Effector memory CD4-positive, alpha-beta T cell (primary cell): Measurements from ENCODE around the gene CPEB4.

ENCODE experiments used
- DNase-seq, 3 donors: peaks; one replicate each; pipeline ENCODE4 v3.0.0-alpha.2; 2020
- H3K27ac ChIP-seq: 2 replicates; pipeline ENCODE4 v1.7.0; 2013; ENCODE audit warnings: mild to moderate bottlenecking, low read length, moderate library complexity; ENCODE audit not compliant: insufficient read depth, poor library complexity, severe bottlenecking
- H3K27me3 ChIP-seq: replicated peaks from 2 replicates; pipeline ENCODE4 v1.7.0; 2013; ENCODE audit warnings: mild to moderate bottlenecking, low read length; ENCODE audit not compliant: insufficient read depth, control insufficient read depth, poor library complexity, severe bottlenecking
- H3K36me3 ChIP-seq: 2 replicates; pipeline ENCODE4 v1.7.0; 2013; ENCODE audit warnings: mild to moderate bottlenecking, low read length, moderate library complexity; ENCODE audit not compliant: control insufficient read depth, insufficient read depth
- H3K4me1 ChIP-seq: 2 replicates; pipeline ENCODE4 v1.7.0; 2013; ENCODE audit warnings: low read length, mild to moderate bottlenecking; ENCODE audit not compliant: control insufficient read depth, insufficient read depth, poor library complexity, severe bottlenecking
- H3K4me3 ChIP-seq: 2 replicates; pipeline ENCODE4 v1.7.0; 2013; ENCODE audit warnings: low read length, low read depth, mild to moderate bottlenecking; ENCODE audit not compliant: insufficient read depth, poor library complexity, severe bottlenecking
- H3K9me3 ChIP-seq: 2 replicates; pipeline ENCODE4 v1.7.0; 2013; ENCODE audit warnings: mild to moderate bottlenecking, low read length, moderate library complexity; ENCODE audit not compliant: control insufficient read depth

Gene CPEB4

DNA sequence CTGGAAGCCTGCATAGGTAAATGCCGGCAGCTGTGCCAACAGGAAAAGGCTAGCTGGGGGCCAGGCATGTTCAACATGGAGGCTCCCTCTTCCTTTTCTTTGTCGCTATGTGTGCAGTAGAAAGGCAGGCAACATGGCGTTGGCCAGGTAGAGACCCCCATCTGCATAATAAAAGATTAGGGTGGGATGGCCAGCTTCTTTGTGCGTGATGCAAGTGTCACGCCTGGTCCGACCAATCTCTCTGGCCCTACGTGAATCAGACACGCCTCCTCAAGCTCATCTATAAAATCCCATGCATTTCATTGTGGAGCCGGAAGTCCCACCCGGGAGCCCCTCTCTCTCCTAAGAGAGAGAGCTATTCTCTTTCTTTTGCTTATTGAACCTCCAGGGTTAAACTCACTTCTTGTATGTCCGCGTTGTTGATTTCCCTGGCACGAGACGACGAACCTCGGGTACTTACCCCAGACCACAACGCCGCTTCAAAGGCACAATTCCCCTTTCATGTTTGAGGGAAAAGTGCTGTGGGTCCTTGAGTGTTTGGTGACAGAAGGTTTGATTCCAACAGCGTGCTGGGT lies 75.8 kb downstream of the CPEB4 start:
- Histone ChIP-seq H3K36me3 (no peaks in the 10 kb centered on the region), H3K4me1 (peaks cover 7% of the 10 kb centered on the region), H3K9me3 (no peaks in the 10 kb centered on the region), H3K27ac (no peak overlapping the region), H3K27me3 (no peaks in the 10 kb centered on the region), H3K4me3 (no peak overlapping the region)
- no peak for DNase-seq

GRCh38 chr5:173964506-173964905 lies 76.4 kb downstream of the CPEB4 start:
- H3K27me3 ChIP-seq, result no peaks in the 10 kb centered on the region
- H3K27ac ChIP-seq, result no peak overlapping the region
- no peak overlapping the region for H3K4me3 ChIP-seq
- DNase-seq, result no peak
- H3K36me3 ChIP-seq, result no peaks in the 10 kb centered on the region
- no peaks in the 10 kb centered on the region for H3K9me3 ChIP-seq
- peaks cover 7% of the 10 kb centered on the region for H3K4me1 ChIP-seq

- no peak overlapping the region for H3K27ac ChIP-seq
- no peak for DNase-seq
- no peaks in the 10 kb centered on the region for H3K36me3 ChIP-seq
- H3K27me3 ChIP-seq, result no peaks in the 10 kb centered on the region
- peaks cover 7% of the 10 kb centered on the region for H3K4me1 ChIP-seq
- H3K4me3 ChIP-seq, result no peak overlapping the region
- no peaks in the 10 kb centered on the region for H3K9me3 ChIP-seq
Observed at GRCh38 chr5:173967241-173967640, 79.1 kb downstream of the CPEB4 start.

GRCh38 chr5:173968154-173968797 lies 80.1 kb downstream of the CPEB4 start:
- Histone ChIP-seq H3K4me3 (no peak overlapping the region), H3K4me1 (peaks cover 11% of the 10 kb centered on the region), H3K36me3 (no peaks in the 10 kb centered on the region), H3K27ac (no peak overlapping the region), H3K9me3 (no peaks in the 10 kb centered on the region), H3K27me3 (no peaks in the 10 kb centered on the region)
- no peak for DNase-seq

DNA sequence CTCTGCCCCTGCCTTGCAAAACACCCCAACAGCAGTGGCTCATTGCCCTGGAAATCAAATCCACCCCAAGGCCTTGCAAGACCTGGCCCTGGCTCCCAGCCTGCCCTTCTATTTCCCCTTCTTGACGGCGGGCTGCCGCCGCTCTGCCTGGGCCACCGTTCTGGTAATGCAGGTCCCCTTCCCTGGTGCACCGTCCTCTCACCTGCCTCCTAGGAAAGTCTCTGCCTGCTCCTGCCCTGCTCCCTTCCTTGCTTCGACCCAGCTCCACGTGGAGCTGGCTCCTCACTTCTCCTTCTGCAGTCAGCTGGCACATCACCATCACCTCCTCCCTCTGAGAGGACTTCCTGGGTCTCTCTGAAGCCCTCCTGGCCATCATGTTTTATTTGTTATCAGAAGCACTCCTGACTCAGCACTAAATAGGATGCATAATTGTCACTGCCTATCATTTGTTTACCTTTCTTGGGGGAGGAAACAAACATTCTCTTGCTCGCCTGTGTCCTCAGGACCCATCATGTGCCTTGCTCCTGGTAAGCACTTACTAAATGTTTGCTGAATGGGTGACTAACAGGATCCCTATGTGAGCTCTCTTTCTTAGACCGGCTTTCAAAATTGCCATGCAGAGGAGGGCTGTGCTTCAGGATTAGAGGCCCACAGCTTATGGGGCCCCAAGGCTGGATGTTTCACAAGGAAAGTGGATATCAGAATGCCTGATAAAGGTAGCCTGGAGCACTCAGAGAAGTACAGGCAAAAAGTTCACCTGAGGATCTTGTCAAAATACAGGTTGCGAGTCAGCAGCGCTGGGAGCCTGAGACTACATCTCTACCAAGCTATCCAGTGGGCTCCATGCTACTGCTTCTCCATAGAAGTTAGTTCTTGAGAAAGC lies 81.3 kb downstream of the CPEB4 start:
- H3K9me3 ChIP-seq, result no peaks in the 10 kb centered on the region
- no peak for DNase-seq
- H3K27me3 ChIP-seq, result no peaks in the 10 kb centered on the region
- H3K4me1 ChIP-seq, result peaks cover 12% of the 10 kb centered on the region
- no peak overlapping the region for H3K27ac ChIP-seq
- no peaks in the 10 kb centered on the region for H3K36me3 ChIP-seq
- H3K4me3 ChIP-seq, result no peak overlapping the region

GRCh38 chr5:173970878-173971650 lies 82.9 kb downstream of the CPEB4 start:
- H3K4me1 ChIP-seq, result peaks cover 9% of the 10 kb centered on the region

GRCh38 chr5:173971681-173972345 lies 83.7 kb downstream of the CPEB4 start:
- DNase-seq, result no peak
- H3K27ac ChIP-seq, result no peak overlapping the region
- H3K4me1 ChIP-seq, result peaks cover 9% of the 10 kb centered on the region
- no peaks in the 10 kb centered on the region for H3K36me3 ChIP-seq
- H3K27me3 ChIP-seq, result no peaks in the 10 kb centered on the region
- H3K9me3 ChIP-seq, result no peaks in the 10 kb centered on the region
- no peak overlapping the region for H3K4me3 ChIP-seq

More at GRCh38 chr5:173970878-173971650, 82.9 kb downstream of the CPEB4 start:
- no peaks in the 10 kb centered on the region for H3K9me3 ChIP-seq
- H3K27me3 ChIP-seq, result no peaks in the 10 kb centered on the region
- no peaks in the 10 kb centered on the region for H3K36me3 ChIP-seq
- H3K4me3 ChIP-seq, result no peak overlapping the region
- no peak overlapping the region for H3K27ac ChIP-seq
- no peak for DNase-seq

- Histone ChIP-seq H3K27ac (no peak overlapping the region), H3K4me3 (no peak overlapping the region), H3K9me3 (no peaks in the 10 kb centered on the region), H3K4me1 (peaks cover 9% of the 10 kb centered on the region), H3K27me3 (no peaks in the 10 kb centered on the region), H3K36me3 (no peaks in the 10 kb centered on the region)
- DNase-seq, result no peak
Observed at GRCh38 chr5:173972607-173972924, 84.4 kb downstream of the CPEB4 start.

GRCh38 chr5:173972925-173973615 lies 84.9 kb downstream of the CPEB4 start:
- DNase-seq, result peak; percentile 45 to 67 (median 56)
- H3K27me3 ChIP-seq, result no peaks in the 10 kb centered on the region
- no peaks in the 10 kb centered on the region for H3K36me3 ChIP-seq
- H3K9me3 ChIP-seq, result no peaks in the 10 kb centered on the region
- peaks cover 9% of the 10 kb centered on the region for H3K4me1 ChIP-seq
- no peak overlapping the region for H3K27ac ChIP-seq
- H3K4me3 ChIP-seq, result peak overlapping the region; percentile 40
